Smooth muscle cell (in vitro differentiated cells): ENCODE measurements around the gene GPD2. TPM values are rescaled to one million over a fixed set of nuclear protein-coding genes. Genes with fewer than 3 reads are reported as not detected.
"Not testable (repeated sequence)": the region's sequence is repeated elsewhere in the genome, so short reads cannot be mapped to it uniquely, and the experiment has no call there.

ENCODE experiments used
- DNase-seq: peaks from one replicate; lab custom pipeline; 2025; ENCODE audit not compliant: unreplicated experiment; lab: John Stamatoyannopoulos, UW
- H2AFZ ChIP-seq: fragments of 200-600 bp; sonication (generic); 2 replicates; pipeline ENCODE4 v1.6.0; 2016; ENCODE audit warnings: antibody characterized with exemption, low read depth, mild to moderate bottlenecking
- H3F3A ChIP-seq: fragments of 200-600 bp; sonication (generic); 2 replicates; pipeline ENCODE4 v1.6.0; 2017; ENCODE audit warnings: antibody characterized with exemption, low read depth
- H3K27ac ChIP-seq: fragments of 200-600 bp; sonication (generic); 2 replicates; pipeline ENCODE4 v1.5.1; 2016; ENCODE audit warnings: low read depth, mild to moderate bottlenecking
- H3K27me3 ChIP-seq: fragments of 200-600 bp; sonication (generic); 2 replicates; pipeline ENCODE4 v1.6.1; 2016; ENCODE audit warnings: low read depth, mild to moderate bottlenecking
- H3K36me3 ChIP-seq: fragments of 200-600 bp; sonication (generic); 2 replicates; pipeline ENCODE4 v1.5.1; 2016; ENCODE audit warnings: low read depth
- H3K4me1 ChIP-seq: fragments of 200-600 bp; sonication (generic); 2 replicates; pipeline ENCODE4 v1.5.1; 2016; ENCODE audit warnings: low read depth
- H3K4me2 ChIP-seq: fragments of 200-600 bp; sonication (generic); 2 replicates; pipeline ENCODE4 v1.6.0; 2016; ENCODE audit warnings: mild to moderate bottlenecking
- H3K4me3 ChIP-seq: fragments of 200-600 bp; sonication (generic); 2 replicates; pipeline ENCODE4 v1.5.1; 2016; ENCODE audit warnings: mild to moderate bottlenecking
- H3K79me2 ChIP-seq: fragments of 200-600 bp; sonication (generic); 2 replicates; pipeline ENCODE4 v1.6.0; 2016; ENCODE audit warnings: low read depth, mild to moderate bottlenecking
- H3K9ac ChIP-seq: fragments of 200-600 bp; sonication (generic); 2 replicates; pipeline ENCODE4 v1.6.0; 2016; ENCODE audit warnings: low read depth
- H3K9me3 ChIP-seq: fragments of 200-600 bp; sonication (generic); replicated peaks from 2 replicates; pipeline ENCODE4 v1.5.1; 2016; ENCODE audit warnings: low read depth
- H4K20me1 ChIP-seq: fragments of 200-600 bp; sonication (generic); 2 replicates; pipeline ENCODE4 v1.6.0; 2016; ENCODE audit warnings: low read depth
- CTCF ChIP-seq: fragments of 200-600 bp; sonication (generic); IDR thresholded peaks from 2 replicates; pipeline ENCODE4 v1.5.1; 2017; ENCODE audit warnings: borderline replicate concordance, mild to moderate bottlenecking, antibody characterized with exemption; ENCODE audit not compliant: insufficient read depth, poor library complexity, severe bottlenecking
- WGBS: methylation state at CpG from one replicate; pipeline ENCODE4 v1.1.7; 2016; ENCODE audit warnings: low lambda C conversion rate; 5-methylcytosine and 5-hydroxymethylcytosine counted together
- polyA plus RNA-seq: library from polyadenylated mRNA; unstranded; fragments of >200 nt; fragmentation: Nextera tagmentation; extraction: Ambion mirVana; gene quantifications from 2 replicates; pipeline ENCODE4 v1.2.1, GENCODE V29; 2016
- total RNA-seq: library from RNA; depleted of rRNA; stranded (reverse); fragments of >200 nt; gene quantifications from 2 replicates; pipeline ENCODE4 v1.2.3, GENCODE V29; 2014

Gene GPD2
- total and polyA plus RNA-seq, 2 experiments from 2014 or later, result 5.6 to 25.8 TPM

- 88% methylated on average over 4 of the region's 4 CpGs for WGBS
- H3K9ac ChIP-seq, result no peak overlapping the region
- H3K4me3 ChIP-seq, result no peak overlapping the region
- H3K79me2 ChIP-seq, result no peaks in the 10 kb centered on the region
- no peaks in the 10 kb centered on the region for H3K4me1 ChIP-seq
- no peak overlapping the region for H2AFZ ChIP-seq
- no peak for TF ChIP-seq CTCF
- no peaks in the 10 kb centered on the region for H3F3A ChIP-seq
- no peaks in the 10 kb centered on the region for H4K20me1 ChIP-seq
- H3K9me3 ChIP-seq, result no peaks in the 10 kb centered on the region
- no peak overlapping the region for H3K4me2 ChIP-seq
- no peaks in the 10 kb centered on the region for H3K36me3 ChIP-seq
- no peak overlapping the region for H3K27ac ChIP-seq
- no peaks in the 10 kb centered on the region for H3K27me3 ChIP-seq
- no peak for DNase-seq
Measured at GRCh38 chr2:156518138-156518537, 82.0 kb downstream of the GPD2 start.

- no peaks in the 10 kb centered on the region for H3K79me2 ChIP-seq
- no peak overlapping the region for H3K4me3 ChIP-seq
- 97% methylated on average over 4 of the region's 4 CpGs for WGBS
- no peak for DNase-seq
- no peaks in the 10 kb centered on the region for H3F3A ChIP-seq
- no peak for TF ChIP-seq CTCF
- no peaks in the 10 kb centered on the region for H3K36me3 ChIP-seq
- H3K9ac ChIP-seq, result no peak overlapping the region
- H3K27me3 ChIP-seq, result no peaks in the 10 kb centered on the region
- H3K9me3 ChIP-seq, result no peaks in the 10 kb centered on the region
- no peak overlapping the region for H3K4me2 ChIP-seq
- peaks cover 4% of the 10 kb centered on the region for H3K4me1 ChIP-seq
- H2AFZ ChIP-seq, result no peak overlapping the region
- no peaks in the 10 kb centered on the region for H4K20me1 ChIP-seq
- H3K27ac ChIP-seq, result no peak overlapping the region
Measured at GRCh38 chr2:156522864-156523440, 86.8 kb downstream of the GPD2 start.

- no peaks in the 10 kb centered on the region for H3F3A ChIP-seq
- WGBS, result 98% methylated on average over 2 of the region's 2 CpGs
- H3K27me3 ChIP-seq, result no peaks in the 10 kb centered on the region
- H3K79me2 ChIP-seq, result no peaks in the 10 kb centered on the region
- no peak overlapping the region for H3K9ac ChIP-seq
- DNase-seq, result no peak
- H2AFZ ChIP-seq, result no peak overlapping the region
- H3K4me2 ChIP-seq, result no peak overlapping the region
- no peaks in the 10 kb centered on the region for H3K36me3 ChIP-seq
- TF ChIP-seq CTCF, result no peak
- H4K20me1 ChIP-seq, result no peaks in the 10 kb centered on the region
- no peak overlapping the region for H3K4me3 ChIP-seq
- no peak overlapping the region for H3K27ac ChIP-seq
- H3K9me3 ChIP-seq, result no peaks in the 10 kb centered on the region
- H3K4me1 ChIP-seq, result peaks cover 4% of the 10 kb centered on the region
Measured at GRCh38 chr2:156526950-156527636, 90.9 kb downstream of the GPD2 start.

- H3K27me3 ChIP-seq, H3K4me3 ChIP-seq, H3K36me3 ChIP-seq, DNase-seq, H3K4me2 ChIP-seq, H4K20me1 ChIP-seq, H3K79me2 ChIP-seq, H3K27ac ChIP-seq, H3K9ac ChIP-seq, H3K4me1 ChIP-seq, H2AFZ ChIP-seq, H3K9me3 ChIP-seq, H3F3A ChIP-seq: not testable (repeated sequence)
- 91% methylated on average over 5 of the region's 5 CpGs for WGBS
Measured at GRCh38 chr2:156528583-156528982, 92.4 kb downstream of the GPD2 start.
